ENCODE measurements around the gene TMED3.
"Not testable (repeated sequence)": the region's sequence is repeated elsewhere in the genome, so short reads cannot be mapped to it uniquely, and the experiment has no call there.

Gene TMED3

DNA sequence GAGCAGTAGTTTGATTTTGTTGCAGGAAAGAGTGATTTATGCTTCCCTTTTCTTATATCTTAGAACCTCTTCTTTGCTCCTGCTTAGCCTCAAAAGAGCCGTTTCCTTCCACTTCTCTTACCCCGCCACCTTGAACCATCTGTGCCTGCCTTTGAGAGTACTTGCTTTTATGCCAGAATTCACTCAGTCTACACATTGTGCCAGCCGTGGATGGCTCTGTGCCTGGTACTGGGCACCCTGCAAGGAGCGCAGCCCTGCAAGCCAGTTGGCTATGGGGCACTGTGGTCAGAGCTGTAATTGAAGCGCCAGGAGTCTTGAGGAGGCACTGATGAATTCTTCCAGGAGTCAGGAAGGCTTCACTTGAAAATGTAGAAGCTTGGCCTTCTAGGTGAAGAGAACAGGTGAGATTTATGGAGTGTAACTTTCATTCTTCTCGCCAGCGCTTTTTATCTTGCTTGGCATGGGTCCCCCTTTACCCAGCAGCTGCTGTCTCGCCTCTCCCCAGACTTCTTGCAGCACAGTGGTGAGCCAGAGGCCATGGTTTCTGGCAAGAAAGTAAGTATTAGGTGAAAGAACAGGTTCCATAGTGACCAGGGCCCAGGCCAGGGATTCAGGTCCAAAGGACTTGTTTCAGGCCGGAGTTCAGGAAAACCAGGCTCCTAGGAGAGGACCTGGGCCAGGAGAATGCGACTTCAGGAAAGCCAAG, 4.9 kb downstream of the TMED3 start:
- intact Hi-C loops (cut with DNase I): no loop called here
- DNase-seq: peak in 9 of 10 donors; percentile 34 to 90 (median 65)

DNA sequence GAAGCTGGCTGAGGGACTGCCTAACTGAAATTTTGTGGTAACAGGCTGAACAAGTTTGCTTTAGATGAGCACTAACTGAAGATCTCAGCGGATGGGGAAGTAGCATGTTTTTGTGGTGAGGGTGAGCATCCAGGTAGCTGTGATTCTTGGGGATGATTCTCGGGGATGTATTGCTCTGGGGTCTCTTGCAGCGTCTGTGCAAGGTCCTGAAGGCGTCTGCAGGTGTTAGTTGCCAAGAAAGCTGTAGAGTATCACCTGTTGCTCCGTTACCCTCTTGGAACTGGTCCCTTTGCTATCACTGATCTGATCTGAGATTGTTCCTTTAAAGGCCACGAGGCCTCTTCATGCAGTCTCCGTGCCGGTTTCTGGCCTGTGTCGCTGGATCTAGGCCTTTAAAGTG, 6.0 kb downstream of the TMED3 start:
- intact Hi-C loops (cut with DNase I): no loop called here
- DNase-seq: no peak

DNA sequence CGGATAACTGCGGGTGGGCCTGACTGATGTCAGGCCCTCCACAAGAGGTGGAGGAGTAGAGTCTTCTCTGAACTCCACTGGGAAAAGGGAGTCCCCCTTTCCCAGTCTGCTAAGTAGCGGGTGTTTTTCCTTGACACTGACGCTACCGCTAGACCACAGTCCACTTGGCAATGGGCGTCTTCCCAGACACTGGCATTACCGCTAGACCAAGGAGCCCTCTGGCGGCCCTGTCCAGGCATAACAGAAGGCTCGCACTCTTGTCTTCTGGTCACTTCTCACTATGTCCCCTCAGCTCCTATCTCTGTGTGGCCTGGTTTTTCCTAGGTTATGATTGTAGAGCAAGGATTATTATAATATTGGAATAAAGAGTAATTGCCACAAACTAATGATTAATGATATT, 9.1 kb downstream of the TMED3 start:
- intact Hi-C loops (cut with DNase I): not testable (repeated sequence)

DNA sequence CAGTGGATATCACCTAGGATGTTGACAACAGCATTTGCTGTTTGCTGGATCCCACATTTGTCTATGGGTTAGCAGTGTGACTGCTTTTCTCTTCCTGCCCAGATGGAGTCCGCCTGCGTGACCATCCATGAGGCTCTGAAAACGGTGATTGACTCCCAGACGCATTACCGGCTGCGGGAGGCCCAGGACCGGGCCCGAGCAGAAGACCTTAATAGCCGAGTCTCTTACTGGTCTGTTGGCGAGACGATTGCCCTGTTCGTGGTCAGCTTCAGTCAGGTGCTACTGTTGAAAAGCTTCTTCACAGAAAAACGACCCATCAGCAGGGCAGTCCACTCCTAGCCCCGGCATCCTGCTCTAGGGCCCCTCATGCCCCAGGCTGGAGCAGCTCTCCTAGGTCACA, 11.0 kb downstream of the TMED3 start:
- no peak for DNase-seq
- intact Hi-C loops (cut with DNase I): no loop called here

More for the DNA sequence above, 9.1 kb downstream of the TMED3 start:
- DNase-seq: not testable (repeated sequence)

DNA sequence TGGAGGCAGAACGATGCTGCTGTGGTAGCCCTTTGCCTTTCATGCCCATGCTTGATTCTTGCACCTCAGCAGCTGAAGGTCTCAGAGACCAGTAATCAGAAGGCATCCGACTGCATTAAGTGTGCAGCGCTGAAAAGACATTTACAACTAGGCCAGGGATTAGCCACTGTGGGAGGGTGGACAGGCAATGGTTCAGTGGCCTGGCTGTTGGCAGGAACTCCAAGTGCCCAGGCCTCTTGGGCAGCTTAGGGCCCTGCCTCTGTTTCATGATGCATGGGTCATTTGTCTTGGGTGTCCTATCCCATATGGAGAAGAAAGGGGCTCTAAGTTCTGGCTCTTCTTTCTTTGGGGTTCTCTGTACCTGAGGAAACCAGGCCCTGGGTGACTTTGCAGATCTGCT, 11.4 kb downstream of the TMED3 start:
- intact Hi-C loops (cut with DNase I): no loop called here
- no peak for DNase-seq

DNA sequence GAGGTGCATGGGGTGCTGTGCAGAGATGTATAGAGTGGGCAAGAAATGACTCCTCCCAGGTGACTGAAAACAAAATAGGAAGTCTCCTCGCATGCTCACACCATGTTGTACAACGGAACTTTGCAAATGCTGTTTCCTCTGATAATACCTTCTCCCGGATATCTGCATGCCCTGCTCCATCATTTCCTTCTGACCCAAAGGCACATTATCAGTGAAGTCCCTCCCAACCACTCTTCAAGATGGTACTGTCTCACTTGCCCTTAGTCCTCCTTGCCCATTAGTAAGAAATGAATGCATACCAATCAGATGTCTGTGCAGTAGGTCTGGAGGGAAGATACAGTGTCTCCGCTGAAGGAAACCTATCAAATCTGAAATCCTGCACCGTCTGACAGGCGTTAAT, 12.0 kb downstream of the TMED3 start:
- intact Hi-C loops (cut with DNase I): no loop called here
- DNase-seq: no peak

DNA sequence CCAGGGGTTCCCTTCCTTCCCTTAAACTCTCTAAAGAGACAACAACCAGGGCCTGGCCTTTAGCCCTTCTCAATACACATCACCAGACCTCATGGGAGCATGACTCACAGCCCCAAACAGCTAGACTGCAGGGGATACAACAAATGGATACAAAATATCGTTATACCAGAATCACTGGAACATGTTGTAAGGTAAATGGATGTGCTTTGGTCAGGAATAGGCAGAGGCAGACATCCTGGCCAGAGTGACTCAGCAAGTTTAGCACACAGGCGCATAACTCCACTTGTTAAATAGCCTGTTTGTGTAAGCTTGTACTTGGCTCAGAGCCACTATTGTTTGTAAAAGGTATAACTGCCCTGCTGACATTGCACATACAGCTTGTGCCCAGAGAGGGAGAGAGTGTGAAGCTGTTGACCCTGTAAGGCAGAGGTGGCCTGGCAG, 18.3 kb downstream of the TMED3 start:
- DNase-seq: no peak
- intact Hi-C loops (cut with DNase I): no loop called here

DNA sequence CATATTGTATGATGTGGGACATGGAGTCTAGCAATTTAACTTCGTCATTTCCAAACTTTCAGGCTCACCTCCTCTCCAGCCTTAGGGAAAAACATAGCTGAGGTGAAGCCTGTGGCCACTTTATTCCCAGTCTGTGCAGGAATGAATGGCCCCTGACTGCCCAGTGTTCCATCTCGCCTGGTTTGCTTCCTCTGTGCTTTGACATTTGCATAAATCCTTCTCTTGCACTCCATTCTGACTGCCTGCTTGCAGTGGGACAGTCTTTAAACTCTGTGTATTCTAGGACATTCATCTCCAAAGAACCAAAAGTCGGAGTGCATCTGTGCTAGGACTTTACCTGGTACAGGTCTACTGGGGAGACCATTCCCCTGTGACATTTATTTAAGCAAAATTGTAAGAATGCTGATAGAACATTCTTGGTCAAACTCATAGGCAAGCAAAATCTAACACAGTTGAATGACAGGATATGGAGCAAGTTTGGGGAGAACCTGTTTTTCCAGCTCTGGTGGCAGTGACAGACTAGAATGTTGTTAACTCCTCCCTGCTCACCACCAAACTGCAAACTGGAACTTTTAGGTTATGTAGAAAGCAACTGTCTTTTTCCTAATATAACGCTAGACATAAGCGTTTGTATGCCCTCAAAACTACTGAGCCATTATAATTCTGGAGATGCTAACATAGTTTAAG, 22.1 kb downstream of the TMED3 start:
- no peak for DNase-seq
- intact Hi-C loops (cut with DNase I): no loop called here

DNA sequence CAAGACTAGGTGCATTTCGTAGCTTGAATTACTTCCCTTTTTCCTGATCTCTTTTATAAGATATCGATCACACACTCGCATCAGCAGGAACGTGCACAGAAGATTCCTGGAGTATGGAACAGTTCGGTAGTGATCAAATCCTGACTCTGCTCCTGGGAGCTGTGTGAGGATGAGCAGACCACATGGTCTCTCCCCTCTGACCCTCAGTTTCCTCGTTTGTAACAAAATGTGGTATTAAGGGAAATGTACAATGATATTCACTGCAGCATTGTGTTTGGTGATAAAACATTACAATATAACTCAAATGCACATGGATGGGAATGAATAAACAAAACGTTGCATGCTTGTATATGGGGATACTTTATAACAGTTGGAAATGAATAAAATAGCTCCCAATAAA, 26.7 kb downstream of the TMED3 start:
- DNase-seq: no peak
- intact Hi-C loops (cut with DNase I): no loop called here

DNA sequence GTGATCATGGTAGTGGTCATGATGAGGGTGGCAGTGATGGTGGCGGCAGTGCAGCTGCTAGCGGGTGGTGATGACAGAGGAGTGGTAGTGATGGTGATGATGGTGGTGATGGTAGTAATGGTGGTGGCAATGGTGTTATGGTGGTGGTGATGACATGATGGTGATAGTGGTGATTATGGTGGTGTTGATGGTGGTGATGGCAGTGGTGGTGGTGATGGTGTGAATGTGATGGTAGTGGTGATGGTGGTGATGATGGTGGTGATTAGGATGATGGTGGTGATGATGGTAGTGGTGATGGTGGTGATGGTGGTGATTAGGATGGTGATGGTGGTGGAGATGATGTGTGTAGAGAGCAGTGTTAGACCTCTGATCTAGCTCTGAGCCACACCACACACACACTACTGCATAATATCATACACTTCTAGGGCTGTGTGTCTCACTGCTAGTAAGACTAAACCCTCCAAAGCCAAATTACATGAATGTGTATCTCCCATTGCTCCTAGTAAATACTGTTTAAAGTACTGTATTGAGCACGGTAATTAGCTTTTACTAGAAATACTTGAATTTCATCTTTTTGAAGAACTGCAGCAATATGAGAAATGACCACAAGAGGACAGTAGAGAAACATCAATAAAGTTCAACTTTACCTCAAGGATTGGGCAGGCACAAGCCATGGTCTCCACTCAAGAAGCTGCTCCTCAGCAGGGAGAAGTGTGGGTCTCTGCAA, 28.8 kb downstream of the TMED3 start:
- peak in 3 of 10 donors; percentile 14 to 16 (median 15) for DNase-seq
- intact Hi-C loops (cut with DNase I): loop anchor here (2.0 kb wide), 2 partner anchors 511 to 653 kb away; no protein-coding TSS in a partner anchor

DNA sequence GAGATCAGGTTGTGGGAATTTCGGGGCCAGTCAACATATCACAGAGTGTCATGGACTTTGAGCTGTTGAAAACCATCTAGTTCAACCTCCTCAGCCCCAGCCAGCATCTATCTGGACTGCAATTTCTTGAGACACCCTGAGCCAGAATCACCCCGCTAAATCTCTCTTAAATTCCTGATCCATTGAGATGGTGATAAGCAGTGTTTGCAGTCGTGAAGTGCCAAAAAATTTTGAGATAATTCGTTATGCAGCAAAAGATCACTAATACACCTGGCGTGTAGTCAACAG, 29.3 kb downstream of the TMED3 start:
- DNase-seq: no peak
- intact Hi-C loops (cut with DNase I): loop anchor here (2.0 kb wide), 2 partner anchors 511 to 653 kb away; no protein-coding TSS in a partner anchor

DNA sequence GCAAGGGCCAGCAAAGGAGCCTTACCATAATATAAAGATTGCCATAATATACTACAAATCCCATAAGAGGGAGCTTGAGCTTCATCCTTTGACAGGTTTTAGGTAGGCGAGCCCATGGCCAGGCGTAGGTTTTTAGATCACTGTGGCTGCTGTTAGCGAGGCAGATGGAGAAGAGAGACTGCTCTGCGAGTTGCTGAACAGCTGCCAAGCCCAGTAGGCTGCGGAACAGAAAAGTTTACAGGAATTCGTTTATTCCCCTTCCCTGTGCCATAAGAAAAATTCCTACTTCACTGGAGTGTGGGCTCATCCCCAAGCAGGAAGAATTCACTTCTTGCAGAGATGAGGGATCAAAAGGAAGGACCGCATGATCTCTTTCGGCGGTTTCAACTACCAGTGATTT, 30.5 kb downstream of the TMED3 start:
- intact Hi-C loops (cut with DNase I): loop anchor here (2.0 kb wide), 2 partner anchors 509 to 651 kb away; no protein-coding TSS in a partner anchor
- DNase-seq: peak in 8 of 10 donors; percentile 19 to 90 (median 58)

DNA sequence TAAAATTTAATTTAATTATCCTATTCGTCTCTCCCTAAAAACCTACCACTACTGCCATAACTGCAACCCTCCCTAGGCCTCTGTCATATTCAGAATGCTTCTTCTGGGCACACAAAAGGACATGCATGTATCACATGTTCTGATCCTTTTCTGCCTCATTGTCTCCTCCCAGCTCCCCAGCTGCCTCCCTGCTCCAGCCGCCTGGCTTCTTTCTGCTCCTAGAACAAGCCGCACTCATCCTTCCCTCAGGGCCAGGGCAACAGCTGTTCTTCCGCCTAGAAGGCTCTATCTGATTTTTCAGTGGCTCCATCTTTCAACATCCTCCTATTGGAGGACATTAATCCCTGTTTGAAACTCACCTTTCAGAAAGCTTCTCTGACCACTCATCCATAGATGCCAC, 38.6 kb downstream of the TMED3 start:
- intact Hi-C loops (cut with DNase I): no loop called here
- no peak for DNase-seq

DNA sequence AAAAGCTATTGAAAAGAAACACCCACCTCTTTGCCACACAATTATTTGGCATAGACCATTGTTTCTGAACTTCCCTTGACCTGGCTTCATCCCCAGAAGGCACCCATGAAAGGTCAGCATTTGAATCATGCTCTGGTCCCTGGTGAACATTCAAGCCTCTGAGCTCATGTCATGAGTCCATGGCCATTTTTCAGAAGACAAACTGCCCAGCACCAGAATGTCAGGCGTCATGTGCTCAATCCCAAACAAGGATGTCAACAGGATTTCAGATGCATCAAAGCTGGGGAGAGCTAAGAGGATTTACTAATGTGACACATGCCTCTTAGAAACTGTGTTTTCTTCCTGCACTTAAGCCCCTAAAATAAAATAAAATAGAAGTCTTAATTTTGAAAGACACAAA, 41.3 kb downstream of the TMED3 start:
- DNase-seq: no peak
- intact Hi-C loops (cut with DNase I): no loop called here

DNA sequence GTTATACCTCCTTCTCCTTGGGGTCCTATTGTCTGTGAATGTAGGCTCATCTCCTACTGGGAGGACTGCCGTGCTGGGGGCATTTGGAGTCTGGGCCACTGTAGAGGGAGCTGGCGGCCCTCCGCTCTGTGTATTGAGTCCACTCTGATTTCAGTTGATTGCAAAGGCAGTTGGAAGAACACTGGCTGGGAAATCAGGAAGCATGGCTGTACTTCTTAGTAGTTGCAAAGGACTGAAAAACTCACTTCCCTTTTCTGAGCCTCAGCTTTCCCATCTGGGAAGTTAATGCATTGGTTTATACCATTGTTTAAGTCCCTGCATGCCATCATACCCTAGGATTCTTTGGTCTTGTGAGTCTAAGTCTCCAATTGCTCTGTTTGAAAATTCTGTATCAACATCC, 46.7 kb downstream of the TMED3 start:
- intact Hi-C loops (cut with DNase I): no loop called here
- no peak for DNase-seq

DNA sequence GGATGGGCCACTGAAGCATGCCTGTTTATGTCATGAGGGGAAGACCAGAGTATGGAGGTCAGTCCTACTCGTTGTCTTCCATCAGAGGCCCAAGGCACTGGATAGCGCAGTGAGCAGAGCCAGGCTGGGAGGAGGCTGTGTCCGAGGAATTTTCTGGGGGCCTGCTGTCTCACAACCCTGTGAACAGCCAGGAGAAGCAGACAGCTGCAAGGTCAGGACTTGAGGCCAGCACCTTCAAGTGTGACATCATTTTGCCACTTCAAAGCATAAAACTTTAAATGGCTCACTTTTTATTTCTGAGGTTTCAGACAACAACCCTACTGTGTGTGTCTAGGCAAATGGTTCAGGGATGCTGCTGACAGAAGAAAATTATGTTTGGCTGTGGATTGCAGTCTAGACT, 47.2 kb downstream of the TMED3 start:
- no peak for DNase-seq
- intact Hi-C loops (cut with DNase I): no loop called here

DNA sequence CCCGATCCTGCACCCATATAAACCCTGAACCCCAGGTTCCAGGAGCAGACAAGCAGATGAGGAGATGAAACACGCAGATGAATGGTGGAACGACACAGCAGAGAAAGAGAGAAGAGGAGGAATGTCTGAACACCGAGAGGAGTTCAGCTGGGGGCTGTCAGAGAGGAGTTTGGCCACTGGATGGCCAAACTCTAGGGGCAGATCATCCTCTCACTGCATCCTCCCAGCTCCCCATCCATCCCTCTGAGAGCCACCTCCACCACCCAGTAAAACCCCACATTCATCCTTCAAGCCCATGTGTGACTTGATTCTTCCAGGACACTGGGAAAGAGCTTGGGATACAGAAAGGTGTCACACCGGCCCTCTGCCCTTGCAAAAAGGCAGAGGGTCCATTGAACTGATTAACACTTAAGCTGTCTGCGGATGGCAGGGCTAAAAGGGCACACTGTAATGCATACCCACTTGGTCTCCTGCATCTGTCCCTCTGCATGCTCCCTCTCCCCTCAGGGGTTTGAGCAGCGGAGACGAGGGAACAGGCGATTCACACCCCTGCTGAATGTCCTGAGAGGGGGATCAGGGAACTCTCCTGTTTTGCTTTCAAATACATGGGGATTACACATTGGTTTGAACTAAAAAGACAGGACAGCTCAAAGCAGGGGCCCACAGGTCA, 53.8 kb downstream of the TMED3 start:
- intact Hi-C loops (cut with DNase I): no loop called here
- DNase-seq: no peak

DNA sequence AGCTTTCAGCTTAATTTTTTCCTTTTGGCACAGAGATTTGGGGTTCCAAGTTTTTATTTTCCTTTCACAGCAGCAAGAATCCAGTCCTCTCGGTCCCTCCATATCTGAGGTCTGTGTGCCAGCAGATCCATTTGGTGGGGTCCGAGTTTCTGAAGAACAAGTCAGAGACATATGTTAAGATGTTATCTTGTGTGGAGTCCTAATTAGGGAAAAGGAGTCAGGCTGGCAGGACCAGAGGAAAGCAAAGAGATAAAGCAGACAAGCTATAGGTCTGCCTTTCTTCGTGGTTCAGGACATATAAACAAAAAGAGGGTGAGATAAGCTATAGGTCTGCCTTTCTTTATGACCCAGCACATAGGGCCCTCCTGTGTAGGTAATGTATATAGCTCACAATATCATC, 54.9 kb downstream of the TMED3 start:
- intact Hi-C loops (cut with DNase I): no loop called here
- no peak for DNase-seq

DNA sequence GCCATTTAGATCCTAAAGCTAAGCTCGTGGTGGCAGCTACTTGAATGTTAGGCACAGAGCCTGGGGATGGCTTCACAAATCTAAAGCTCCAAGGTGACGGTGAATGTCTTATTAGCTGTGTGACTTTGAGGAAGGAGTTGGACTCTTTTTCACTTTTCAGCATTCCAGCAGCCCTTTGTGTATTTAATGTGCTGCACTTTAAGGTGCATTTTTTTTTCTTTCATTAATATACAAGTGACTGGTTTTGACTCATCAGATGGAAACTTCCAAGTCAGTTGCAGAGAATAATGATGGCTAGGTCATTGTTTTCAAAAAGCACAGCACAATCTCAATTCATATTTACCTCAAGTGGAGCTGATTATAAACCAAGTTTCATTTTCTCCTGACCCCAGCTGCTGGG, 55.8 kb downstream of the TMED3 start:
- no peak for DNase-seq
- intact Hi-C loops (cut with DNase I): no loop called here

DNA sequence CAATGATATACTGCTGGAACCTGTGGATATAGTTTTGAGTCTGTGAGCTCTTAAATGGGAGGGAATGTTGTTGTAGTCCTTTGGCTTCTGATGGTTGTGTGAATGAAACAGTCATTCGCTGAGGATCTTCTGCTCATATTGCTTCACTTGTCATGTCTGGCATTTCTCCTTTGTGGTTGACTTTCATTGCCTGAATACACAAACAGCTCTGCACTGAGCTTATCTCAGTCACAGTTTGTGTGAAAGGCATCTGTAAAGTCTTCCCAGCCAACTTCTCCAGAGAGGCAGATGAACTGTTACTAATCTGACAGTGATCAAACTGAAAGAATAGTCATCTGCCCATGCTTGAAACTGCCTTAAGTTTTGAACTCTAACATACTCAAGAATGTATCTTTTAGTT, 59.8 kb downstream of the TMED3 start:
- intact Hi-C loops (cut with DNase I): no loop called here
- no peak for DNase-seq

DNA sequence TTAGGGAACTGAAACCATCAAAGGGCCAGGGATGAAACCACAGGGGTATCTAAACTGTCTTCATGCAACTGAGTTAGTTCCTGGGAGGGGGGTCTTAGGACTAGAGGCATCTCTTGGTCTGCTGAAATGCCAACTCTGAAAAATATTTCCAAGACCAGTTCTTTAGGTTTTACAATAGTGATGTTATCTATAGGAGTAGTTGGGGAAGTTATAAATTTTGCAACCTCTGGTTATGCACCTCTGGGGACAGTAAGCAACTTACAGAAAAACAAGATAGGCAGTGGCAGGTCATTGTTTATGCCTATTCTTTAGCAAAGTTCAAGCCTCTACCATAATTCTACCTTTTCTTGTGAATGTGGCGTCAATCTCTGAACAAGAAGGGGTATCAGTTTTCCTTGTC, 60.7 kb downstream of the TMED3 start:
- no peak for DNase-seq
- intact Hi-C loops (cut with DNase I): no loop called here
